ENCODE results near the gene CACNA2D1. TPM values are rescaled to one million over a fixed set of nuclear protein-coding genes. Genes with fewer than 3 reads are reported as not detected.

The CACNA2D1 gene
- total RNA-seq, 4 donors from 2014 or later = 0.30 to 12.8 (median 2.4) TPM

- intact Hi-C loops (cut with DNase I) = no loop called here
- DNase-seq = no peak
- Histone ChIP-seq H3K27ac (no peak overlapping the region), H3K27me3 (no peaks in the 10 kb centered on the region), H3K9me3 (peaks cover 0 to 7% (median 0%) of the 10 kb centered on the region in 3 donors), H3K4me3 (no peak overlapping the region), H3K4me1 (no peaks in the 10 kb centered on the region), H3K36me3 (no peaks in the 10 kb centered on the region)
- 77 to 84% methylated on average over 2 of the region's 2 CpGs for WGBS, 2 donors
- no peak for TF ChIP-seq CTCF (IDR thresholded peaks at IDR 0.05)
- TF ChIP-seq POLR2A (IDR thresholded peaks at IDR 0.05) = no peak
Observed at GRCh38 chr7:82122275-82122674, 321.3 kb downstream of the CACNA2D1 start.

- Histone ChIP-seq H3K4me1 (no peaks in the 10 kb centered on the region), H3K36me3 (no peaks in the 10 kb centered on the region), H3K27ac (no peak overlapping the region), H3K4me3 (no peak overlapping the region), H3K9me3 (no peaks in the 10 kb centered on the region), H3K27me3 (no peaks in the 10 kb centered on the region)
- 80 to 81% methylated on average over 6 of the region's 6 CpGs for WGBS, 2 donors
- intact Hi-C loops (cut with DNase I) = no loop called here
- no peak for TF ChIP-seq POLR2A (IDR thresholded peaks at IDR 0.05)
- TF ChIP-seq CTCF (IDR thresholded peaks at IDR 0.05) = no peak
- DNase-seq = no peak
Observed at GRCh38 chr7:82114237-82114636, 329.3 kb downstream of the CACNA2D1 start.

GRCh38 chr7:82110146-82110840, 333.3 kb downstream of the CACNA2D1 start:
- Histone ChIP-seq H3K4me3 (no peak overlapping the region), H3K27ac (no peak overlapping the region), H3K27me3 (no peaks in the 10 kb centered on the region), H3K4me1 (no peaks in the 10 kb centered on the region), H3K36me3 (no peaks in the 10 kb centered on the region), H3K9me3 (no peaks in the 10 kb centered on the region)
- TF ChIP-seq CTCF (IDR thresholded peaks at IDR 0.05) (no peak), POLR2A (IDR thresholded peaks at IDR 0.05) (no peak)
- WGBS, 2 donors = 81% methylated on average over 7 of the region's 8 CpGs
- intact Hi-C loops (cut with DNase I) = no loop called here
- no peak for DNase-seq

GRCh38 chr7:82109288-82109687, 334.3 kb downstream of the CACNA2D1 start:
- WGBS, 2 donors = 28 to 38% methylated on average over 1 of the region's 1 CpG
- TF ChIP-seq CTCF (IDR thresholded peaks at IDR 0.05) = no peak
- no peak for TF ChIP-seq POLR2A (IDR thresholded peaks at IDR 0.05)

GRCh38 chr7:82106201-82106600, 337.4 kb downstream of the CACNA2D1 start:
- no peak overlapping the region for H3K4me3 ChIP-seq
- intact Hi-C loops (cut with DNase I) = no loop called here
- H3K4me1 ChIP-seq = no peaks in the 10 kb centered on the region
- no peaks in the 10 kb centered on the region for H3K27me3 ChIP-seq
- no peaks in the 10 kb centered on the region for H3K36me3 ChIP-seq
- no peaks in the 10 kb centered on the region for H3K9me3 ChIP-seq
- WGBS, 2 donors = 80 to 84% methylated on average over 3 of the region's 3 CpGs
- DNase-seq = no peak
- no peak overlapping the region for H3K27ac ChIP-seq
- TF ChIP-seq POLR2A (IDR thresholded peaks at IDR 0.05) = no peak

More at GRCh38 chr7:82109288-82109687, 334.3 kb downstream of the CACNA2D1 start:
- Histone ChIP-seq H3K4me1 (no peaks in the 10 kb centered on the region), H3K9me3 (no peaks in the 10 kb centered on the region), H3K27ac (no peak overlapping the region), H3K36me3 (no peaks in the 10 kb centered on the region), H3K27me3 (no peaks in the 10 kb centered on the region), H3K4me3 (no peak overlapping the region)
- DNase-seq = no peak
- intact Hi-C loops (cut with DNase I) = no loop called here
